ENCODE results near the gene NPC2.
A peak's percentile ranks its signal among the peaks of the same experiment; 100 is the strongest.

NPC2 gene

DNA sequence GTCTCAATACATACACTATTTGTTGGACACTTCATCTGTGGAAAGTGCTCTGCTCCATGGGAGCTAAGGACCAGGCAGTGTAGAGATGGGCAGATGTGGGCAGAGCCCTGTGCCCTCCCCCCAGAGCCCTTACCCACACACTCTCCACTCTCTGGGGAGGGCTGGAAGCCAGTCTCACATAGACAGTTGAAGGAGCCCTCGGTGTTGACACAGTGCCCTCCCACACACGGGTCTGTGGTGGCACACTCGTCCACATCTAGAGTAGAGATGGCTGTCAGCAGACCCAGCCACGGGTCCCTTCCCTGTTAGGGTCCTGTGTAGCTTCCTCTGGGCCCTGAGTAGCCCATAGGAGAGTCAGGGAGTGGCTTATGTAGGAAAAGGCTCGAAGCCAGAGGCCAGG lies 14.7 kb upstream of the NPC2 start:
- TF ChIP-seq, protein P1, sequence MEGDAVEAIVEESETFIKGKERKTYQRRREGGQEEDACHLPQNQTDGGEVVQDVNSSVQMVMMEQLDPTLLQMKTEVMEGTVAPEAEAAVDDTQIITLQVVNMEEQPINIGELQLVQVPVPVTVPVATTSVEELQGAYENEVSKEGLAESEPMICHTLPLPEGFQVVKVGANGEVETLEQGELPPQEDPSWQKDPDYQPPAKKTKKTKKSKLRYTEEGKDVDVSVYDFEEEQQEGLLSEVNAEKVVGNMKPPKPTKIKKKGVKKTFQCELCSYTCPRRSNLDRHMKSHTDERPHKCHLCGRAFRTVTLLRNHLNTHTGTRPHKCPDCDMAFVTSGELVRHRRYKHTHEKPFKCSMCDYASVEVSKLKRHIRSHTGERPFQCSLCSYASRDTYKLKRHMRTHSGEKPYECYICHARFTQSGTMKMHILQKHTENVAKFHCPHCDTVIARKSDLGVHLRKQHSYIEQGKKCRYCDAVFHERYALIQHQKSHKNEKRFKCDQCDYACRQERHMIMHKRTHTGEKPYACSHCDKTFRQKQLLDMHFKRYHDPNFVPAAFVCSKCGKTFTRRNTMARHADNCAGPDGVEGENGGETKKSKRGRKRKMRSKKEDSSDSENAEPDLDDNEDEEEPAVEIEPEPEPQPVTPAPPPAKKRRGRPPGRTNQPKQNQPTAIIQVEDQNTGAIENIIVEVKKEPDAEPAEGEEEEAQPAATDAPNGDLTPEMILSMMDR (conservative IDR thresholded peaks at IDR 0.05) = no peak
- no peak for TF ChIP-seq ZFX (IDR thresholded peaks at IDR 0.05)

DNA sequence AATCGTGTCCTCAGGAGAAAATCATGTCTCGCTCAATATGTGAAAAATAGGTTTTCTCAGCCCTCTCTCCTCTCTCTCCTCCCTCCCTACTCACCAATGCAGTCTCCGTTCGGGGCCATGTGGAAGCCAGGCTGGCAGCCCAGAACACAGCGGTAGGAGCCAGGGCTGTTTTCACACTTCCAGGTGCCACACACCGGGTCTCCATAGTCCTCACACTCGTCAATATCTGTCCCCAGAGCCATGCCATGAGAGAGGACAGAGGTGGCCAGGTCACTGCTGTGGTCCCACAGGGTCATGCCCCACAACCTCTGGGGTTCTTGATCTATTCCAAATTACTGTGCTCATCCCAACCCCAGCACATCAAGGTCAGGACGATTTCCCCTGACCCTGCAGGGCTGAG lies 14.0 kb upstream of the NPC2 start:
- no peak overlapping the region for H3K27ac ChIP-seq
- TF ChIP-seq ZFX (IDR thresholded peaks at IDR 0.05) = no peak
- TF ChIP-seq, protein P1 (conservative IDR thresholded peaks at IDR 0.05) = no peak

More for the DNA sequence above, 14.7 kb upstream of the NPC2 start:
- no peak overlapping the region for H3K27ac ChIP-seq

DNA sequence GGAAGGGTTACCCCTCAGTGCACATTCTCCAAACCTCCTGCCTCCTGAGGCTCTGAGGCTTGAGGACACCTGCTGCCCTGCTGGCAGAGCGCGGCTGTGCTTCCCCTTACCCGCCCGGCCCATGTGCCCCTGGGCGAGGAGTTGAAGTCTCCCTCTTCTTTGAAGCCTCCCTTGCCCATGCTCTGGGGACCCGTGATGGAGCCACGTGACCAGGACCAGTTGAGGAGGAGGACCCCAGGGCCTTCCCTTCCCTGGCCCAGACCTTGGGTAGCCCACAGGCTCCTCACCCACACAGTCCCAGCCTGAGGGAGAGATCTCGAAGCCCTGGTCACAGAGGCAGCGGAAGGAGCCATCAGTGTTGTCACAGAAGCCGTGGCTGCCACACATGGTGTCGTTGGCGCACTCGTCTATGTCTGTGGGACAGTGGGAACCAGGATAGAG lies 13.3 kb upstream of the NPC2 start:
- H3K27ac ChIP-seq = no peak overlapping the region
- TF ChIP-seq, protein P1 (conservative IDR thresholded peaks at IDR 0.05) = no peak
- TF ChIP-seq ZFX (IDR thresholded peaks at IDR 0.05) = no peak

DNA sequence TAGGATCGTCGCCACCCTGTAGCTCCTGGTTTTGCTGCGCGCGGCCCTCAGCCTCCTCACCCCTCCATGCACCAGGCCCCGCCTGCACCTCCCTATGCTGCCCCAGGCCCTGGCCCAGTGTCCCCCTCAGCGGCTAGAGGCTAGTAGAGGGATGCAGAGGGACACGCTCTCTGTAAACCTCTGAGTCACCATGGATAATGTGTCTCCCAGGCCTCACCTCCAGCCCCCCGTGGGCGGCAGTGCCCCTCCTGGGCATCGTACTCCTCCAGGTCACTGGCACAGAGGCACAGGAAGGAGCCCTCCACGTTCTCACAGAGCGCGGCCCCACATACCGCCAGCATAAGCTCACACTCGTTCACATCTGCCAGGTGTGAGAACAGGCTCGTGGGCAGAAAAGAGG lies 12.7 kb upstream of the NPC2 start:
- H3K27ac ChIP-seq = no peak overlapping the region
- TF ChIP-seq, protein P1 (conservative IDR thresholded peaks at IDR 0.05) = no peak
- TF ChIP-seq ZFX (IDR thresholded peaks at IDR 0.05) = no peak

DNA sequence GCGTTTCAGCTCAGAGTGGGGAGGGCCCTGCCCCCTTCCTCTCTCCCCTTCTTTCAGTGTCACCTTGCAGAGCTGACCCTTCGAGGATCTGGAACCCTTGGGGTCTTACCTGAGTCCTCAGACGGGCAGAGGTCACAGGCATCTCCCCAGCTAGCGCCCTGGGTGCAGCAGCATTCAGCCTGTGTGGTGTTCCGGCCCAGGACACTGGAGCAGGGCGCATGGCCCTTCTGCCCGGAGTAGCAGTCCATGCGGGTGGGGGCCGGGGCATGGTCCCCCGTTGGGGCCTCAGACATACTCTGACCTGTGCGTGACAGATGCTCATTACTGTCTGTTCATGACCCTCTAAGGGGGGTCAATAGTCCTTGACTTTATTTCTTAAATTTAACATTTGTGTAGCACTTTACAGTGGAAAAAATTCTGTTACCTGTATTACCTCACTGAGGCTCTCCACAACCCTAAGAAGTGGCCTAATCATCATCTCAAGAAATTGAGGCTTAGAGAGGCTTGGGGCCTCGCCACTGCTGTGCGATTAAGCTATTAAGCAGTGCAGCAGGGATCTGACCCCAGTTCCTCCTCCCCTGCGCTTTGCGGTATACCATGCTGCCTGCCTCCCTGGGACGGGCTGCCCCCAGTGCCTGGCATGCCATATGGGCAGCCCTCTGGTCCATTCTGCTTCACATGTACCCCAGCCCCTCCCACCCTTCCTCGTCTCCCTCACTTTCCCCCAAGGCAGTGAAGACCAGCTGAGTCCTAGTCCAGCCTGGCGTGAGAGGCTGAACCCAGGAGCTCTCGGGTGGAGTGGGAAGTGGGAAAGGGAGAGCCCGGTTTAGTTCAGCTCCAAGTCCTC lies 12.0 kb upstream of the NPC2 start:
- TF ChIP-seq, protein P1 (conservative IDR thresholded peaks at IDR 0.05) = no peak
- no peak for TF ChIP-seq ZFX (IDR thresholded peaks at IDR 0.05)
- H3K27ac ChIP-seq = no peak overlapping the region

DNA sequence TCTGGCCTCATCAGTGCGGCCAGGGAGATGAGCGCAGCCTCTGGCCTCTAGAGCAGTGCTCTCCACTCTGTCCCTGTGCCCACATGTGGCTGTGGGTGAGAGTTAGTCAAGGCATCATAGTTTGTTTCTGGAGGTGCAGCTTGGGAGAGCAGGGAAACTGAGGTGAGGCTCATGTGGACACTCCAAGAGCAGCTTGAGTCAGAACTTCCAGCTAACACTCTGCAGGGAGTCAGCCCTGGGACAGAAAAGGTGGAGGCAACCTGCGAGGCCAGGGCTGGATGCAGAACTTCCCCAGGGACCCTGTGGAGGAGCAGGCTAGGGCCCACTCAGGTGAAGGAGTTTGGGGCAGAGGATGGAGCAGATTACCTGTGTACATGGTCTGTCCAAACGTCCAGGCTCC lies 11.3 kb upstream of the NPC2 start:
- no peak for TF ChIP-seq ZFX (IDR thresholded peaks at IDR 0.05)
- TF ChIP-seq, protein P1 (conservative IDR thresholded peaks at IDR 0.05) = no peak
- H3K27ac ChIP-seq = no peak overlapping the region

DNA sequence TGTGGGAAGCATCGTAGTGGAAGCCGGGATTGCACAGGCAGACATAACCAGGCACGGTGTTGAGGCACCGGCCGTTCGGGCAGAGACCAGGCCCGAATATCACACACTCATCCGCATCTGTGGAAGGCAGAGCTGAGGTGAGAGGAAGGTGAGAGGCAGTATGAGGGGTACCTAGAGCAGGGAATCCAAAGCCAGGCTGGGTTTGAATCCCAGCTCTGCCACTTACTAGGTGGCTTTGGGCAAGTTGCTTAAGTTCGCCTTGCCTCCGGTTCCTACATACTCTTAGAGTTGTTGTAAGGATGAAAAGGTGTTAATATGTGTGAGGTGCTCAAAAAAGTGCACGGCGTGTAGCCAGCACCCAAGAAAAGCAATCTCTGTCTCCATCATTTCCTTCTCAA lies 10.8 kb upstream of the NPC2 start:
- no peak overlapping the region for H3K27ac ChIP-seq
- TF ChIP-seq, protein P1 (conservative IDR thresholded peaks at IDR 0.05) = no peak
- 0 out of 2 replicates have a peak, but pooled peaks have one; percentile 2 for TF ChIP-seq ZFX (IDR thresholded peaks at IDR 0.05)
